ENCODE results near the gene CROCC2. TPM values are rescaled to one million over a fixed set of nuclear protein-coding genes. Genes with fewer than 3 reads are reported as not detected.

The CROCC2 gene
- total RNA-seq, 1 donor from 2014 or later = not detected

DNA sequence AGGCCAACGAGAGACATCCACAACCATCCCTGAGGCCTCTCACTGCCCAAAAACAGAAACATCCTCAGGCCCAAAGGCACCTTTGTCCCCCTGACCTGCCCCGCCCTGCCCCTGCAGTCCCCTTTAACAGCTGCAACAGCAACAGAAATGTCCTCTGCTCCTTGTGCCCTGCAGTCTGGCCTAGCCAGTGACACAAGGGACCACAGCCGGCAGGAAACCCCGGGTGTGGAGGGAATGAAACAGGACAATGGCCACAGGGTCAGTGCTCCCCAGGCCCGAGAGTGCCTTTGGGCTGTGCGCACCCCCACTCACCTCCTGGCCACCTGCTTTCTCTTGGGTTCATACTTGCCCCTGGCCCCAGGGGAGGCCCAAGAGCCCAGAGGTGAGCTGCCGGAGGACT lies 127.9 kb downstream of the CROCC2 start:
- H3K36me3 Mint-ChIP-seq (ENCODE audit: low read depth) = no peaks in the 10 kb centered on the region
- no peaks in the 10 kb centered on the region for H3K4me1 Mint-ChIP-seq (ENCODE audit: low read depth)
- H3K27ac Mint-ChIP-seq (ENCODE audit: unreplicated experiment) = no peak overlapping the region
- TF ChIP-seq, protein P1, sequence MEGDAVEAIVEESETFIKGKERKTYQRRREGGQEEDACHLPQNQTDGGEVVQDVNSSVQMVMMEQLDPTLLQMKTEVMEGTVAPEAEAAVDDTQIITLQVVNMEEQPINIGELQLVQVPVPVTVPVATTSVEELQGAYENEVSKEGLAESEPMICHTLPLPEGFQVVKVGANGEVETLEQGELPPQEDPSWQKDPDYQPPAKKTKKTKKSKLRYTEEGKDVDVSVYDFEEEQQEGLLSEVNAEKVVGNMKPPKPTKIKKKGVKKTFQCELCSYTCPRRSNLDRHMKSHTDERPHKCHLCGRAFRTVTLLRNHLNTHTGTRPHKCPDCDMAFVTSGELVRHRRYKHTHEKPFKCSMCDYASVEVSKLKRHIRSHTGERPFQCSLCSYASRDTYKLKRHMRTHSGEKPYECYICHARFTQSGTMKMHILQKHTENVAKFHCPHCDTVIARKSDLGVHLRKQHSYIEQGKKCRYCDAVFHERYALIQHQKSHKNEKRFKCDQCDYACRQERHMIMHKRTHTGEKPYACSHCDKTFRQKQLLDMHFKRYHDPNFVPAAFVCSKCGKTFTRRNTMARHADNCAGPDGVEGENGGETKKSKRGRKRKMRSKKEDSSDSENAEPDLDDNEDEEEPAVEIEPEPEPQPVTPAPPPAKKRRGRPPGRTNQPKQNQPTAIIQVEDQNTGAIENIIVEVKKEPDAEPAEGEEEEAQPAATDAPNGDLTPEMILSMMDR (IDR thresholded peaks at IDR 0.05) = no peak
- DNase-seq (ENCODE audit: low spot score) = no peak
- H3K9me3 Mint-ChIP-seq (ENCODE audit: low read depth) = no peaks in the 10 kb centered on the region
- no peak overlapping the region for H3K4me3 Mint-ChIP-seq (ENCODE audit: unreplicated experiment)
- H3K27me3 Mint-ChIP-seq (ENCODE audit: low read depth) = peaks cover 28% of the 10 kb centered on the region

GRCh38 chr2:241034490-241035141 lies 128.5 kb downstream of the CROCC2 start:
- Mint-ChIP-seq H3K27ac (ENCODE audit: unreplicated experiment) (no peak overlapping the region), H3K4me1 (ENCODE audit: low read depth) (no peaks in the 10 kb centered on the region), H3K27me3 (ENCODE audit: low read depth) (peaks cover 28% of the 10 kb centered on the region), H3K9me3 (ENCODE audit: low read depth) (no peaks in the 10 kb centered on the region), H3K4me3 (ENCODE audit: unreplicated experiment) (no peak overlapping the region), H3K36me3 (ENCODE audit: low read depth) (no peaks in the 10 kb centered on the region)
- TF ChIP-seq, protein P1 (IDR thresholded peaks at IDR 0.05) = no peak
- DNase-seq (ENCODE audit: low spot score) = no peak

DNA sequence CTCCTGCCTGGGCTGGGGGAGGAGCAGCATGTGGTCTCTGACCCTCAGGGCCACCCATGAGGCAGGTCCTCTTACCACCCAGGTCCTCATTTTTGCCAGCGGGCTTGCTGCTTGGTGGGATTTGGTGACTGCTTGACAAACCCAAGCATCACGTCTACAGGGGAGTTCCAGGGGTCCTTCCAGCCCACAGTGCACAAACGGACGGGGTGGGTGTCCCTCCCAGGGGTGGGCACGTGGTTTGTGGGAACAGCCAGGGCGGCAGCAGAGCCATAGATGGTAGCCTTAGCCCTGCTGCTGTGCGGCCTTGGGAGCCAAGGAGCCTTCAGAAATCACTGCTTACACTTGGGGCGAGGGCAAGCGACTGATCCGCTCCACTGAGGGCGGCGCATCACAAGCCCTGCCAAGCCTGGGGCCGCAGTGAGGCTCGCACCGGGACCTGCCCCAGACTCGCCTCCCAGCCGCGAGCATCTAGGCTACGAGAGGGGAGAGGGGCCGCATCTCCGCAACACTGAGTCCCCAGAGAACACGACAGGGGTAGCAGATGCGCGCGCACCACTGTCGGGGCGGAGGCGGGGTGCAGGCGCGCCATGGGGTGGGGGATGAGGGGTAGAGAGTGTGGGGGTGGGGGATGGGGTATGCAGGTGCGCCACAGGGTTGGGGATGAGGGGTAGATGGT lies 129.1 kb downstream of the CROCC2 start:
- H3K4me1 Mint-ChIP-seq (ENCODE audit: low read depth) = no peaks in the 10 kb centered on the region
- H3K4me3 Mint-ChIP-seq (ENCODE audit: unreplicated experiment) = no peak overlapping the region
- no peak overlapping the region for H3K27ac Mint-ChIP-seq (ENCODE audit: unreplicated experiment)
- DNase-seq (ENCODE audit: low spot score) = no peak
- H3K27me3 Mint-ChIP-seq (ENCODE audit: low read depth) = peaks cover 35% of the 10 kb centered on the region
- TF ChIP-seq, protein P1 (IDR thresholded peaks at IDR 0.05) = no peak
- no peaks in the 10 kb centered on the region for H3K9me3 Mint-ChIP-seq (ENCODE audit: low read depth)
- H3K36me3 Mint-ChIP-seq (ENCODE audit: low read depth) = no peaks in the 10 kb centered on the region

- Mint-ChIP-seq H3K4me1 (ENCODE audit: low read depth) (no peaks in the 10 kb centered on the region), H3K27ac (ENCODE audit: unreplicated experiment) (no peak overlapping the region), H3K4me3 (ENCODE audit: unreplicated experiment) (peak overlapping the region; percentile 25), H3K27me3 (ENCODE audit: low read depth) (peaks cover 41% of the 10 kb centered on the region), H3K9me3 (ENCODE audit: low read depth) (no peaks in the 10 kb centered on the region), H3K36me3 (ENCODE audit: low read depth) (no peaks in the 10 kb centered on the region)
- TF ChIP-seq, protein P1 (IDR thresholded peaks at IDR 0.05) = no peak
- DNase-seq (ENCODE audit: low spot score) = no peak
These were observed 129.8 kb downstream of the CROCC2 start for GRCh38 chr2:241035818-241036396.

- H3K4me3 Mint-ChIP-seq (ENCODE audit: unreplicated experiment) = peak overlapping the region; percentile 25
- no peak overlapping the region for H3K27ac Mint-ChIP-seq (ENCODE audit: unreplicated experiment)
- H3K9me3 Mint-ChIP-seq (ENCODE audit: low read depth) = no peaks in the 10 kb centered on the region
- H3K36me3 Mint-ChIP-seq (ENCODE audit: low read depth) = no peaks in the 10 kb centered on the region
- TF ChIP-seq, protein P1 (IDR thresholded peaks at IDR 0.05) = no peak
- DNase-seq (ENCODE audit: low spot score) = no peak
- no peaks in the 10 kb centered on the region for H3K4me1 Mint-ChIP-seq (ENCODE audit: low read depth)
- peaks cover 47% of the 10 kb centered on the region for H3K27me3 Mint-ChIP-seq (ENCODE audit: low read depth)
These were observed 130.3 kb downstream of the CROCC2 start for GRCh38 chr2:241036397-241036963.

Data from chondrocyte (in vitro differentiated cells).